GM21367 (cell line): ENCODE data around the gene MYO16.

Experiments
- ATAC-seq: cut with Tn5 transposase; IDR thresholded peaks from one replicate; pipeline ENCODE4 v1.9.1; 2021; ENCODE audit not compliant: unreplicated experiment

Gene MYO16

DNA sequence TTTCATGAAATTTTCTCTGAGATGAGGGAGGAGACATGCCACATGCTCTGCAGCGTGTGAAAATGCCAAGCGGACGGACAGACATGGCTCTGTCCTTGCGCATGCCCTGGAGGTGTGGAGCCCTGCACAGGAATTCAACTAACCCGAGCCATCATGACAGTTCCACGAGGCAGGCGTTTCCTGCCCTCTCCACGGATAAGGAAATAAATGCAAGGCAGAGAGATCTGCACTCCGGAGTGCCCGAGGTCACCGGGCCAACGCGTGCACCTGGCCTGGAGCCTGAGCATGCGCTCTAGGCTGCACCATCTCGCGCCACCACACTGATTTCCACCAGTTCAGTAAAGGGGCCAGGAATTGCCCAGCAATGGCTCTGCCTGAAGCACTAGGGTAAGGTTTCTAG lies 298.2 kb downstream of the MYO16 start:
- ATAC-seq, result no peak

DNA sequence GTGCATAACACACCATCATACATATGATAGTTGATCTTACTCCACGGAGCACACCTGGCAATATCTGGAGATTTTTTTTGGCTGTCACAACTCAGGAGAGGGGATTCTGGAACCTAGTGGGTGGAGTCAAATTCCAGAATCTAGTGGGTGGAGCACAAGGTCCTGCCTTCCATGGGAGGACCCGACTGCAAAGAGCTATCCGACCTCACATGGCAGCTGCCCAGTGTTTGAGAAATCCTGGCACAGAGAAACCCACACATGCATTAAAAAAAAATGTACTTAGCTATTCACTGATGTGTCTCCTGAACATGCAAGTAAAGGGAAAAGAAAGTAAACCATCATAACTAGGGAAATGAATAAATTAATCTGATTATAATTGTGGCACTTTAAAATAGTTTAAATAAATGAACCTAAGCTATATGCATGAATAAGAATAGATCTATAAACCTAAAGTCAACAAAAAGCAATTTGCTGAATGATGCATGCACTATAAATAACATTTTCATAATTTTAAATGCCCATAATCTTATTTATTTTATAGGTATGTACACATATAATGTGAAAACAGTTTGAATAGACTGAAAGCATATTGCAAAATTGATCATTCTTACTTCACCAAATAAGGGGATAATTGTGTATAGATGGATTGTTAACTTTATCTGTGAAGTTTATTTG lies 300.3 kb downstream of the MYO16 start:
- ATAC-seq, result no peak

DNA sequence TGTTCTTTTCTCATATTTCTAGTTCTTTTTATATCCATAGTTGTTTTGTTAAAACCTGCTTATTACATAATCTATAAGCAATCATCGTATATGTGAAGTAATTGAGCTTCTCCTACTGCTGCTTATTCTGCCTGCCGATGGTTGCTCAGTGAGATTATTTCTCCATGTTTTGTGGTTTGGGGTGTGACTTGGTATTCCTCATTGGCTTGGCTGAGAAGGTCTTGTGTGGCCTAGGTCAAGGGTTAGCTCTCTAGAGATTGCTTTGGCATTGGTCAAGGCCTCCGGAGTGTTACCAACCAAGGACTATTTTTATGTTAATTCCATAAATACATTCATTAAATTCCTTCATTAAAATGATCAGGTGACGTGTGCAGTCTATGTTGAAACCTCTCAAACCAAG lies 302.8 kb downstream of the MYO16 start:
- no peak for ATAC-seq

DNA sequence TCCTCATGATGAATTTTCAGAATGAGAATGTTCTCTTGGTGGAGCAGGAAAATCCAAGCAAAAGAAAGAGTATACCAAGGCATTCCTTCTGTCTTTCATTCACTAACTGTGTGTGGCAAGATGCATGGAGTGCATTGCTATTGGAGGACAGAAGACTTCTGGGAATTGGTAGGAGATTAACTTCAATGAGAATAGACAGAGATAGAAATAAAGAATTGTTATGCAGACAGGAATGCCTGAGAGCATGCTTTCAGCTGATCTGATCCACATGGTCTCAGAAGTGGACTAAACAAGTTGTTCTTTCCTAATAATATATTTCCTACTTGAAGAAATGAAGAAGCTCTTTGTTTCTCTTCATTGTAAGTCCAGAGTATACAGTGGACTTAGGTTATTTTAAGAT lies 303.6 kb downstream of the MYO16 start:
- ATAC-seq, result no peak

DNA sequence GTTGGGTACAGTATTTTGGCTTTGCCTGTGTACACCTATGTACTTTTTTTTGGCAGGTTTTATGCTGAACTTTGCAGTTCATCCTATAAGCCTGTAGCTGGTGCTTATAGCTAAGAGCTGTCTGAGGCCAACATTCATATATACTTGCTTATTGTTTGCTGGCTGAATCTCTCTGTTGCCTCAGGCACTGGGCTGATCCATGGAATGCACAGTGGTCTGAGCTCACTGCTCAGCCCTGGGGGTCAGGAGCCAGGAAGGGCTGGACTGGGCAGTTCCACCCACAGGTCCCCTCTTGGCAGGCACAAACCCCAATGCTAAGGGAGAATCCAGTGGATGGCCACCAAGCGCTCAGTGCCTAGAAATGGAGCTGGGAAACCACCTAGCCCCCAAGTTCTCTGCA lies 308.7 kb downstream of the MYO16 start:
- ATAC-seq, result no peak

DNA sequence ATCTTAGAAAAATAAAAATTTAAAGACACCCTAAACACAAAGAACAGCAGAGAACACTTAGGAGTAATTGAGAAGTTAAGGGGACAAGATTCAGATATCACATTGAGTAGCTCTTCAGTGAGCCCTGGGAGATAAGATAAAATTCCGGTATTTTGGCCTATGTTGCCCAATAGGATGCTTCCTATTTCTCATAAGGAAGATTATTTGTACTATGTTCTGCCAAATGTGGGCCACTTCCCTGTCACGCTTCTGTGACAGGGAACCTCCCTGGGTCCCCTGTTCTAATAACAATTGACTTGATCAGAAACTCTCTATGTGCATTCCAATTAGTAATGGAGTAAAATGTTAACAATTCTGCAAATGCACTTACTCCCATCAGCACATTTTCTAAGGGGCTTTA lies 310.7 kb downstream of the MYO16 start:
- ATAC-seq, result no peak

DNA sequence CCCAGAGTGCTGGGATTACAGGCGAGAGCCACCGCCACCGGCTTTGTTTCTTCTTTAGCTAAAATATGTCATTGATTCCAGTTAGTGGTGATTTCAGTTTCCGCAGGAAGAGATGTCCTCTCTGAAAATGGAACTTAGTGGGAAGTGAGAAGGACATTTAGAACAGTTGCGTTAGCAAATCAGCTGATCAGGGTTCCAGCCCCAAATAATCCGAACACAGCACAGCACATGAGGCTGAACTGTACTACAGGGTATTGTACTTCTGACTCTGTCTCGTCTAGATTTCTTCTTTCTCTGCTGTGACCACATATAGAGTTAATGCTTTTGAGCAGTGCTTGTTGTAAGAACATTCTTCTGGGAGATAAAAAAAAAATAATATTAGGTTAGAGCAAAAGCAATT lies 314.4 kb downstream of the MYO16 start:
- ATAC-seq, result no peak

DNA sequence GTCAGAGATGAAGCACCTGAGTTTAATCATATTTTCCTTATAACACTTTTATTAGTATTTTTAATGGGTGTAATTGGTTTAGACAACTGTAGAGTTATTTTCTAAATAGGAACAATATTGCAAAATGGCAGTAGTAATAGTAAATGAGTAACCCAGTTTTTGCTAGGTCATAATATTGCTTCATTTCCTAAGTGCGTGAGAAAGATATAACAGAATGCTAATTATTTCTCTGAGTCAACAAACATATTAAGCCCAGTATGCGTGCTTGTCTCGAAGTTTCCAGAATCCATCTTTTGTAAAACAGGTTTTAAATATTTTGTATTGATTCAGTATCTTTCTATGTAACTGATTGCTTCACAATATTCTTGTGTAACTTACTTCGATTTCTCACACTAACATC lies 315.3 kb downstream of the MYO16 start:
- no peak for ATAC-seq

DNA sequence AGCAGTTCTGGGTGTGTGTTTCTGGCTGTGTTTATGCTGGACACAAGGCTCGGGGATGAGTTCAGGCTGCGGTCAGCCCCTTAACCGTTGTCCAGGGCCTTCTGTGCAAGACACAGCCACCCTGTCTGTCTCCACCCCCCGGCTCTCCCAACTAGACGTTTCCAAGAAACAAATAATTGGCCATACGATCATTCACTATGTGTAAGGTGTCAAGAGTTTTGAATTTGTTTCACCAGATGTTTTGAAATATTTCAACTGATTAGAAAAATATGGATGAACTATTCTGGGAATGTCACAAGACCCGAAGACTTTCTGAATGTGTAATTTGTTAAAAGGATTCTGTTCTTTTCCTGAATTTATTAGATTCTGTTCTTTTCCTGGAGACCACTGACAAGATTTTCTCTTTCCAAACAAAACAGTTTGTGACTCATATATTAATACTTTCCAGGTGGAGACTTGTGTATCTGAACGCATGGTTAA lies 318.2 kb downstream of the MYO16 start:
- no peak for ATAC-seq

DNA sequence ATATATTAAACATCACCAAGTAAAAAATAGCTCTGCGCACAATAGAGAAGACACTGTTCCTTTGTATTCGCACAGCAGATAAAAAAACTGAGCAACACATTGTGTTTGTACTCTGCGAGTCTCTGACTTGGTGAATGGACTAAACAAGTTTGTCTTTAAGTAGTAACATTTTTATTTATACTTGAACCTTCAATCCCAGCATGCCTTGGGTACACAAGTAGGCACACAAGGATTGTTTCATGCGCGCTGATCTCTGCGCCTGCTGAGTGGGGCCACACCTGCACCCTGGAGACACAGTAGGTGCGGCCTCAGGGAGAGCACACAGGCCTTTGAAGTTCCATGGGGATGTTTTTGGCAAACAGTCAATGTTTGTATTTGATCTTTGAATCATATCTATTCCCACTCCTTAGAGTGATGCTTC lies 318.9 kb downstream of the MYO16 start:
- no peak for ATAC-seq

DNA sequence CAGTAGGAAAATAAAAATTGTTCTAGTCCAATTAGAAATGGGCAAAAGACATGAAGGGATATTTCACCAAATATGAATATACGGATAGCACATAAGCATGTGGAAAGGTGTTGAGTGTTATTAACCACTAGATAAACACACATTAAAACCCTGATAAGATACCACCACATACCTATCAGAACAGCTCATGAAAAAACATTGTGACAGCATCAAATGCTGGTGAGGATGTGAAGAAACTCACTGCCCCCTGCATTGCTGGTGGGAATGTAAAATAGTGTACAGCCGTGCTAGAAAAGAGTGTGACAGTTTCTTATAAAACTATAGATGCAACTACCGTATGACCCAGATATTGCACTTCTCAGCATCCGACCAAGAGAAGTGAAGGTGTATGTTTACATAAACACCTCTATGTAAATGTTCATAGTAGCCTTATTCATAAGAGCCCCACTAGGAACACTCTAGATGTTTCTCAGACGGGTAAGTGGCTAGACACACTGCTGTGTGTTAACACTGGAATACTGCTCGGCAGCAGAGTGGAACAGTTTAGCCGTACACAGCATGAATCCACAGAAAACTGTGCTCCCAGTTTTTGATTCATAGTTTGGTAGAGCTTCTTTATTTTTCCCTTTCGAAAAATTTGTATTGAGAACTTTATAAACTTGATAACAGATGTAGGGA lies 321.1 kb downstream of the MYO16 start:
- no peak for ATAC-seq

DNA sequence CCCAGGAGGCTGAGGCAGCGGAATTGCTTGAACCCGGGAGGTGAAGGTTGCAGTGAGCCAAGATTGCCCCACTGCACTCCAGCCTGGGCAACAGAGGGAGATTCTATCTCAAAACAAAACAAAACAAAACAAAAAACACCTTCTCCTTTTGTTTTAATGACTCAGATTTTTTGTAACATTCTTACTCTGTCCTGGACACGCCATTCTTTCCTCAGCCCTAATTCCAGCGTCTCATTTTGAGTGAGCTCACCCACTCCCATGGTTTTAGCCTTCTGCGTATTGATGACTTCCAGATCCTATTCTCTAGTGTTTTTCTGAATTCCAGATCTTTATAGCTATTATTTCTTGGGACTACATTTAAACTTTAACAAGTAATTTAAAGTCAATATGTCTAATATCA lies 326.3 kb downstream of the MYO16 start:
- ATAC-seq, result no peak

DNA sequence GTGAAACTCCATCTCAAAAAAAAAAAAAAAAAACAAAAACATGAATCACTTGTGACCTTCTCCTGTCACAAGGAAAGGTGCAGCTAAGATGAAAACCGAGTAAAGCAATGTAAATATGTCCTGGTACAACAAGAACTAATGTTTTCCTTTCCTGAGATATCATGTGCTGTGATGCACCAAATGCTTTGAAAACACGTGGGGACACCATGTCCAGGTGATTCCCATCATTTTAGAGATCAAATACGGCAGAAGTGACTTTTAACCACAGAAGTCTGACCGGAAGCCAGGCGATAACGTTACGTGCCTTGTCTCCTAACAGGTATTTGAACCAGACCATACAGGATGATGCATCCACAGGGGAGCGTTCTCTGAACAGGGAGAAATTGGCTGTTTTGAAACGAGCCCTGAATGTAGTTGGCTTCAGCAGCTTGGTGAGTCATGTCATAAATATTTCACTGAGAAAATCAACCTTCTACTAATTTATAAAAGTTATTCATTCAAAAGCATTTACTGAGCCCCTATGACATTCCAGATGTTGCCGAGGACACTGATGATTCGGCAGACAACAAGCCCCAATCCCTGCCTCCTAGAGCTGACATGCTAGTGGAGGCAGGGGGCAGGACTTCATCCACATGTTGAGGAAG lies 328.1 kb downstream of the MYO16 start:
- no peak for ATAC-seq

DNA sequence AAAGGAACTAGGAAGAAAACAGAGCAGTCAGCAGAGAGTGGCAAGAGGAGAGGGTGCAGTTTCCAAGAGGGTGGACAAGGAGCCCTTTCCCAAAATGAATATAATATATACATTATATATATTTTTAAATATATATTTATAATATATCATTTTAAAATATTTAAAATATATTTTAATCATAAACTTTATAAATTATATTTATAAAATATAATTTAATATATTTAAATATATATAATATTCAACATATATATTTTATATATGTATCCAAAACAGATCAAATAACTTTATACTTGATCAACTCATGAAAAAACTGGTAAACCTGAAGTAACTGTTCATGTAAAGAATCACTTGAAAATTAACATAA lies 328.6 kb downstream of the MYO16 start:
- ATAC-seq, result no peak

DNA sequence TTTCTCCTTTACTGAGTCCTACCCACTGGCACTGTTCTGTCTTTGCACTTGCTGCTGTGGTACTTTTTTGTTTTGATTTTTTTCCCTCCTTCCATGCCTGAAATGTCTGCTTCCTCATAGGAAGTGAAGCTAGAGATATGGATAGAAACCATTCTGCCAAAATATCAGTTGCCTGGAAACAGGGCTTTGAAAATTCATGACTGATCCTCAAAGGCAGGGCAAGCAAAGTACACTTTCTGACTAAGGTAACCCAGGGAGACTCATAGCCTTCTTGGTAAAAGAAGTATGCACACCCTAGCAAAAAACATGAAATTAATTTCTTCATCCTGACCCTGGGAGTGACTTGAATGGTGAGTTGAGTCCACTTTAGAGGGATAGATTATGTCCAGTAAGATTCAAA lies 329.8 kb downstream of the MYO16 start:
- no peak for ATAC-seq

DNA sequence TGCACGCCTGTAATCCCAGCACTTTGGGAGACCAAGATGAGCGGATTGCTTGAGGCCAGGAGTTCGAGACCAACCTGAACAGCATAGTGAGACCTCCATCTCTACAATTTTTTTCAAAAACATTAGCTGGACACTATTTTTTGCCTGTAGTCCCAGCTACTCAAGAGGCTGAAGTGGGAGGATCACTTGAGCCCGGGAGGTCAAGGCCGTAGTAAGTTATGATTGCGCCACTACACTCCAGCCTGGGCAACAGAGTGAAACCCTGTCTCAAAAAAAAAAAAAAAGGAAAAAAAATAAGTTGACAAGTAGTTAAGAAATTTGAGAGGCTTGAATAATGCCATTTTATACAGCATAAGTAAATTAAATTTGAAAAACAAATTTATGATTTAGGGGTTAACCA lies 330.6 kb downstream of the MYO16 start:
- ATAC-seq, result no peak

DNA sequence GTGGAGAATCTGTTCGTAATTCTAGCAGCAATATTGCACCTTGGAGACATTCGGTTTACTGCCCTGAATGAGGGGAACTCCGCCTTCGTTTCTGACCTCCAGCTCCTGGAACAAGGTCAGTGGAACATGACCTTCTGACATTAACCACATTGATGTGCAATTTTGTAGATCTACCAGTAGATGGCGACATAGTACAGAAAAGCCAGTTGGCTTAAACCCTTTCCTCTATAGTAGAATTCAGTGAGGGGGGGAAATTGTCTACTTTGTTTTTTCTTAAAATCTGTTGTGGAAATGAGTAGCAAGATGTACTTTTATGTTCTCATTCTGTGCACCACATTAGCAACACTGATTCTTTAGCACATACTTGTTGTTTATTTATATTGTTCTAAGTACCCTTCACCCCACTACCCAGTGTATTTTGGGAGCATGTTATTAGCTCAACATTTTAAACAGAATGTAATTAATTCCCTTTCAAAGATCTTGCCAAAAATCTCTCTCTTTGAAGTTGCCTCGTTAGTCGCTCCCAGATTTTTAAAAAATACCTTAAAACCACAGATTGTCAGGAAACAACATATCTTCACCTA lies 332.2 kb downstream of the MYO16 start:
- peak; percentile 95 for ATAC-seq

DNA sequence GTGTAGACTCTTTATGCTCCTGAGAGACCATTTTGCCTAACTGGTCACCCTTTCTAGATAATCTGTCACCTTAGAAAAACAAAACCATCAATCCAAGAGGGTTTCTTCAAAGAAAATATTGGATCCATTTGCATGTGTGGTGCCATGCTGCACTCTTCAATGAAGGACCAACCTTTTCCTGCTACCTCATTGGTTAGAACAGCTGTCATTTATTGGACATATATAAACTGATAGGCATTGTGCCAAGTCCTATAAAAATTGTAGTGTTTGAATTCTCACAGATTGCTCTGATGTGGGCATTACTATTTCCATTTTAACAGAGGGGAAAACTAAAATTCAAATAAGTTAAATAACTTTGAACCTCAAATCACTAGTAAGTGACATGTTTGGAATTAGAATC lies 333.2 kb downstream of the MYO16 start:
- ATAC-seq, result no peak

DNA sequence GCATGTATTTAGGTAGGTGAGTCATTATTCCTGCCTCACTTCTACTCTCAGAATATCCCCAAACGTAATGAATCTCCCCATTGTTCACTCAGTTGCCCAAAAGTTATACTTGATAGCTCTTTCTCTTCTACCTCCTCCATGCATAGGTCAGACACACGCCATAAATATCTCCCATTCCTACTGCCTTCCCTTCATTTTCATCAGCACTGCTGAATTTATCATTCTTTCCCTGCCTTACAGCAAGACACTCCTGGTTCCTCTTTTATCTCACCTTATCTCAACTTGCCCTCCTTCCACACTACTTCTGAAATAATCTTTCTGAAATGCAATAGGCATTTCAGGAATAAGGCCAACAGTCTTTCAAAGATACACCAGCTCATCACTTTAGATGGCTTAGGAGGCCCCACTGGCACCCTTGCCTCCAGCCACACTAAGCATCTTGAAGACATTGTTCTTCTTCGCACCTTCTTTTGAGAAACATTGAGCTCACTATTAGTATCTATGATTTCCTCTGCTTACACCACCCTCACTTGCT lies 333.9 kb downstream of the MYO16 start:
- ATAC-seq, result no peak

DNA sequence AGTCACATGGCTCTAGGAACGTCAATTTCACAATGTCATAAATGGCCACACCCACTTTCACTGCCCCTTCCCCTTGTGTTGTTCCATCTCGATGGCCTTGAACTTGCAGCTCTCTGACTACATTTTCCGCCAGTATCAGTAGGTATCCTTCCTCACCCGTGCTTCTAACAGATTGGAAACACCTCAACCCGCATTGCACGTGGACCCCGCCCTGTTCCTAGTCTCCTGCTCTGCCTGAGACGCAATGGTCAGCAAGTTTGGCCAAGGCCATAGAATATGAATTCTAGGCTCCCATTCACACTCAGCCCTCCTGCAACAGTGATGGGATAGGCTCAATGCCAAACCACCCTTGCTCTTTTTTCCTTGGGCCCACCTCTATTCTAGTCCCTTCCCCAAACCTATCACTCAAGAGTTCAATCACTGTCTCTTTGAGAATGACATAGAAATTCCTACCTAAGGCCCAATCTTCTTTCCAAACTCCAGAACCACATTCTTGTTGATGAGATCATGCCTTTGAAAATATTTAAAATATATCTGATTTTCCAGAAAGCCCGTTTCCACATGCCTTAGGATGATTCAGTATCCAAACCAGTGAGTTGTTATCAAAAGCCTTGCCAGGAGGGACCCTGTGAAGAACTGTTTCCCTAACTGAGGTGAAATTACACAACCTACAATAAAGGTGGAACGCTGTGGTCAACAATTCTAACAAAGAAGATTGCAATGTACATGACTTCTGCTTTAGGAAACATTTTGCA lies 334.6 kb downstream of the MYO16 start:
- ATAC-seq, result no peak

DNA sequence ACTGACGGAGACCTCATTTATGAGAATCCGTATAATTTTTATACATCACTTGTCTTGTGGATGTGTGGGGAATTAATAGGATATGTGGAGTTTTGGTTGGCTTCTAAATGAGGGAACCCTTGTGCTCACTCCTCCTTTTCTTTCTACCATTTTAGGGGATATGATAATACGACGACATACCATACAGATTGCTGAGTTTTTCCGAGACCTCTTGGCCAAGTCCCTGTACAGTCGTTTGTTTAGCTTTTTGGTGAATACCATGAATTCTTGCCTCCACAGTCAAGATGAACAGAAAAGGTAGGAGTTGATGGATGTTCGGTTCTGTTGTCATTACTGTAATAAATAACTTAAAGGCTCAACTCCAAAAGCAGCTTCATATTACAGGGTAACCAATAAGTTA lies 335.2 kb downstream of the MYO16 start:
- no peak for ATAC-seq
